Measurements from ENCODE around the gene RALGPS2.

DNA sequence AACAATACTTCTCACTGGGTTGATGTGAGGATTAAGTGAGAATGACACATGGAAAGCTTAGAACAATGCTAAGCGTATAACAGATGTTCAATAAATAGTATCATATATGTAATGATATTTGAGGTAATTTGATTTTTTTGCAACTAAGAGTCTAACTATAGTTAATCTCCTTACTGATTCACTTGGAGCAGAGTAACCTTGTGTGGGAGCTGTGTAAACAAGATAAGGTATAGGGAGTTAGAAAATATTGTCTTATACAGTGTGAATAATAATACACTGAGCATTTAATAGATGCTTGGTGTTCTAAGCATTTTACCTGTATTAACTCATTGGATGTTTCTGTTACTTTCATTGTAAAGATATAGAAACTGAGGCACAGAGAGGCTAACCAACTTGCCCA lies 15.9 kb downstream of the RALGPS2 start:
- TF ChIP-seq, protein P1, sequence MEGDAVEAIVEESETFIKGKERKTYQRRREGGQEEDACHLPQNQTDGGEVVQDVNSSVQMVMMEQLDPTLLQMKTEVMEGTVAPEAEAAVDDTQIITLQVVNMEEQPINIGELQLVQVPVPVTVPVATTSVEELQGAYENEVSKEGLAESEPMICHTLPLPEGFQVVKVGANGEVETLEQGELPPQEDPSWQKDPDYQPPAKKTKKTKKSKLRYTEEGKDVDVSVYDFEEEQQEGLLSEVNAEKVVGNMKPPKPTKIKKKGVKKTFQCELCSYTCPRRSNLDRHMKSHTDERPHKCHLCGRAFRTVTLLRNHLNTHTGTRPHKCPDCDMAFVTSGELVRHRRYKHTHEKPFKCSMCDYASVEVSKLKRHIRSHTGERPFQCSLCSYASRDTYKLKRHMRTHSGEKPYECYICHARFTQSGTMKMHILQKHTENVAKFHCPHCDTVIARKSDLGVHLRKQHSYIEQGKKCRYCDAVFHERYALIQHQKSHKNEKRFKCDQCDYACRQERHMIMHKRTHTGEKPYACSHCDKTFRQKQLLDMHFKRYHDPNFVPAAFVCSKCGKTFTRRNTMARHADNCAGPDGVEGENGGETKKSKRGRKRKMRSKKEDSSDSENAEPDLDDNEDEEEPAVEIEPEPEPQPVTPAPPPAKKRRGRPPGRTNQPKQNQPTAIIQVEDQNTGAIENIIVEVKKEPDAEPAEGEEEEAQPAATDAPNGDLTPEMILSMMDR (IDR thresholded peaks at IDR 0.05): no peak
- no peak for TF ChIP-seq POLR2A (IDR thresholded peaks at IDR 0.05)
